ENCODE data around the gene SUSD4.
"Not testable (repeated sequence)": the region's sequence is repeated elsewhere in the genome, so short reads cannot be mapped to it uniquely, and the experiment has no call there.

Gene SUSD4, protein sequence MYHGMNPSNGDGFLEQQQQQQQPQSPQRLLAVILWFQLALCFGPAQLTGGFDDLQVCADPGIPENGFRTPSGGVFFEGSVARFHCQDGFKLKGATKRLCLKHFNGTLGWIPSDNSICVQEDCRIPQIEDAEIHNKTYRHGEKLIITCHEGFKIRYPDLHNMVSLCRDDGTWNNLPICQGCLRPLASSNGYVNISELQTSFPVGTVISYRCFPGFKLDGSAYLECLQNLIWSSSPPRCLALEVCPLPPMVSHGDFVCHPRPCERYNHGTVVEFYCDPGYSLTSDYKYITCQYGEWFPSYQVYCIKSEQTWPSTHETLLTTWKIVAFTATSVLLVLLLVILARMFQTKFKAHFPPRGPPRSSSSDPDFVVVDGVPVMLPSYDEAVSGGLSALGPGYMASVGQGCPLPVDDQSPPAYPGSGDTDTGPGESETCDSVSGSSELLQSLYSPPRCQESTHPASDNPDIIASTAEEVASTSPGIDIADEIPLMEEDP

DNA sequence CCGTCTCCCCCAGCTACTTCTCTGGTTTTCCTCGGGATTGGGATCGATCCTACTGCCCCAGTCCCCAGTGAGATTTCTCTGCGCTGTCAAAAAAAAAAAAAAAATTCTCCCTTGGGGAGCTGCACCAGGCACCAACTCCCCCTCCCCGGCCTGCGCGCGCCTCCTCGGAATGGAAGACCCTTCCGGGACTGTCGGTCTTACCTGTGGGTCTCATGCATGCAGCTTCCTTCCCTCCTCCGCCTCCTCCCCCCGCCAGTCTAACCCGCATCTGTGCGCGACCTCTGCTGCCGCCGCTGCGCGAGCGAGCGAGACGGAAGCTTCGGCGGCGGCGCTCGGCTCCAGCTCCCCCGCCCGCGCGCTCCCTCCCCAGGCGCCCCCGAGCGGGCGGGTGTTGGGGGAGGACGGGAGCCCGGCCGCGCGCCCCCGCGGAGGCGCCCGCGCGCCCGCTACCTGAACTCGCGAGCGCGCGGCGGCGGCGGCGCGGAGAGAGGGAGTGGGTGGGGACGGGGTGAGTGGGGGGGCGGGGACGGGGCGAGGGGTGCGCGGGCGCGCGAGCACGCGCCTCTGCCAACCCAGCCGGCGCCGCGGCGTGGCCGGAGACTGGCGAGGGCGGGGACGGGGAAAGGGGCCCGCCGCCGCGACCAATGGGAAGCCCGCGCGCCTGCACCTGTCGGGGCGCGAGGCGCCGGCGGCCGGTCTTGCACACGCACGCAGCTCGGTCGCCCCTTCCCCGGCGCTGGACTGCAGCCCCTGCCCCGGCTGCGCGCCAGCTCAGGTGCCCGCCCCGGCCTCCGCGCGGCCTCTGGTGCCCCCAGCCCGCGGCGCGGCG, at the start of gene SUSD4:
TSS of gene SUSD4 (minus strand) at position 321 of the 829 bp plus-strand sequence. CDS start 751 bp downstream, outside the sequence.
- peak within 1 kb of the TSS; percentile 44 for H3K4me3 ChIP-seq (ENCODE audit: low read length)
- TF ChIP-seq ZNF274 (IDR thresholded peaks at IDR 0.05; ENCODE audit: low read depth, low read length), result no peak

DNA sequence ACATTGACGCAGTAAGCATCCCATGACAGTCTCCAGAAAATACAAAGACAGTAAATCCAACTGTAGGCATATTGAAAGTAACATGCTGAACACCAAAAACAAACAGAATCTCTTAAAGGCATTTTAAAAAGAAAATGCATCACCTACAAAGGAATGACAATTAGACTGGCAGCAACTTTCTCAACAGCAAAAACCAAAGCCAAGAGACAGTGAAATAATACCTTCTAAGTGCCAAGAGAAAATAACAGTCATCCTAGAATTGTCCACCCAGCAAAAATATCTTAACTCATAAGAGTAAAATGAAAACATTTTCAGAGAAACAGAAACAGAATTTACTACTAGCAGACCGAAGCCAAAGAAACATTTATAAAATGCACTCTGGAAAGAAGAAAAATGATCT, 49.2 kb upstream of the SUSD4 start:
- no peak overlapping the region for H3K4me3 ChIP-seq (ENCODE audit: low read length)

DNA sequence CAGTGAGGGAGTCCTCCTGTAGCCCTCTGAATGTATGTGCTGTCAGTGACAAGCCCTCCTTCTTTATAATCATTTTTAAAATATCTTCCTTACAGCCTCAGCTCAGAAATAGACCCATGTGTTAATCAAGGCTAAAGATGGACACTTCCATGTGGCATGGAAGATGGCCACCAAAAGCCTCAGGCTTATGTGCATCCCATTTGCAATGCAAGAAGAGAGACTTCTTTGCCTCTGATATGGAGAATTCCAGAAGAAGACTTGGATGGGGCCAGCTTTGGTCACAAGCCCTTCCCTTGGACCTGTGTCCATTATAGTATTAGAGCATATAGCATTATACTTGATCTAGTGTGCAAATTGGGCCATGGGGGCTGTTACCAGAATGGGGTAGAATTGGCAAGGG, 47.7 kb upstream of the SUSD4 start:
- no peak overlapping the region for H3K4me3 ChIP-seq (ENCODE audit: low read length)
- no peak for TF ChIP-seq ZNF274 (IDR thresholded peaks at IDR 0.05; ENCODE audit: low read depth, low read length)

More for the DNA sequence above, 49.2 kb upstream of the SUSD4 start:
- TF ChIP-seq ZNF274 (IDR thresholded peaks at IDR 0.05; ENCODE audit: low read depth, low read length), result no peak

DNA sequence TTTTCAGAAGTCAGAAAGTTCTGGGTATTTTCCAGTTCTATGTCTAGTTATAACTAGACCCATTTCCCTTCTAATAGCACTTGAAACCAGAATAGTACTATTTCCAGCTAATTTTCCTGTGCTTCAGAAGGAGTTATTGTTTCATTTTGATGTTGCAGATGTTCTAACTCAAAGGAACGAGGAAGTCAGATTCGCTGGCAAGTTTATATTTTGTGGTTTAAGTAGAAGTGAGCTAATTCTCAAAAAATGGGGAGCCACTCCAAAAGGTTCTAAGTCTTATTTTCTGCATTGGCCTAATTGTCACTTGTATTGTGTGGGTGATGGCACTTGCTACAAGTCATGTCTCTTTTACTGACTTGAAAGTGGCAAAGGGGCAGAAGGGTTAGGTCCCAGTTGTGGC, 47.3 kb upstream of the SUSD4 start:
- no peak for TF ChIP-seq ZNF274 (IDR thresholded peaks at IDR 0.05; ENCODE audit: low read depth, low read length)
- no peak overlapping the region for H3K4me3 ChIP-seq (ENCODE audit: low read length)

DNA sequence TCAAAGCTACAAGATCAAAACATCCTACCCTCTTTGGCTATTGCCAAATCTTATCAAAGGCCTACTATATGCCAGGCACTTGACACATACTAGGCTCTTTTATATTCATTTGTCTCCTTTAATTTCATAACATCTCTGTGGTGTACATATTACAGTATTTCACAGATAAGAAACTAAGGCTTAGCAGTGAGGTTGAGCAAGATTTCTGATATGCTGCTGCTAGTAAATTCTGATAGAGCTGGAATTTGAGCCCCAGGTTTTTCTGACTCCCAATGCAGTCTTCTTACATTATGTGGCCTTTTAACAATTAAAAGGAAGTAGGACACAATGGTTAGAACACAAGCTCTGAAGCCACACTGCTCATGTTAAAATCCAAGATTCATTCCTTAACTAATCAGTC, 46.1 kb upstream of the SUSD4 start:
- no peak for TF ChIP-seq ZNF274 (IDR thresholded peaks at IDR 0.05; ENCODE audit: low read depth, low read length)
- no peak overlapping the region for H3K4me3 ChIP-seq (ENCODE audit: low read length)

DNA sequence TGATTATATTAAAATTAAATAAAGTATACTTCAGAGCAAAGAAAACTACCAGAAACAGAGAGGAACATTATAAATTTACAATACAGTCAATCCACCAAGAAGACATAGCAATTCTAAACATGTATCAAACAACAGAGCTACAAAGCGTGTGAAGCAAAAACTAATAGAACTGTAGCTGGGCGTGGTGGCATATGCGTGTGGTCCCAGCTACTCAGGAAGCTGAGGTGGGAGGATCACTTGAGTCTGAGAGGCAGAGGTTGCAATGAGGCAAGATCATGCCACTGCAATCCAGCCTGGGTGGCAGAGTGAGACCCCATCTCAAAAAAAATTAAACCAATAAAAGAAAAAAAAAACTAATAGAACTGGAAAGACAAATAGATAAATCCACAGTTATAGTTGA, 41.5 kb upstream of the SUSD4 start:
- no peak for TF ChIP-seq ZNF274 (IDR thresholded peaks at IDR 0.05; ENCODE audit: low read depth, low read length)
- no peak overlapping the region for H3K4me3 ChIP-seq (ENCODE audit: low read length)

DNA sequence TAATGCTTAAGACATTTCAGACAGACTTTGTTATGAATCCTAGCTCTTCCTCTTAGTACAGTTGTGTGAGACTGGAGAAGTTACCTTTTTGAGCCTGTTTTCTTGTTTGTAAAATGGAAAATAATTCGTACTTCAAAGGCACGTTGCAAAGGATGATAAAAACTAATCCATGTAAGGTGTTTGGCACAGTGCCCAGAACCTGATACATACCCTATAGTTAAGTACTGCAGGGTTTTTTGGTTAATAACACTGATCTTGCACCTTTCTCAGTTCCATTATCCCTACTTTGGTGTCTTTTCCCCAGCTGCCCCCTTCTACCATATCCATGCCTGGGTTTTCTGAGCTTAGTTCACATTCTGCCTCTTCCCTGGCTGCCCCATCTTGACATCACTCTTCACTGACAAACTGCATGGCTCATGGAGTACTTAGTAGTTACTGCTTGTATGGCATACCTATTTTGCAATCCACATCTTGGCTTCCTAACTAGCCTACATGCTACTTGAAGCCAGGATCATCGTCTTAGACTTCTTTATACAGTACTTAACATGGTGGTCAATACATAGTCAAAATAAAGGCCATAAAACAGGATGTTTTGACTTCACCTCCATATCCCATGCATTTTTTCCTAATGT, 39.3 kb upstream of the SUSD4 start:
- H3K4me3 ChIP-seq (ENCODE audit: low read length), result no peak overlapping the region
- TF ChIP-seq ZNF274 (IDR thresholded peaks at IDR 0.05; ENCODE audit: low read depth, low read length), result no peak

DNA sequence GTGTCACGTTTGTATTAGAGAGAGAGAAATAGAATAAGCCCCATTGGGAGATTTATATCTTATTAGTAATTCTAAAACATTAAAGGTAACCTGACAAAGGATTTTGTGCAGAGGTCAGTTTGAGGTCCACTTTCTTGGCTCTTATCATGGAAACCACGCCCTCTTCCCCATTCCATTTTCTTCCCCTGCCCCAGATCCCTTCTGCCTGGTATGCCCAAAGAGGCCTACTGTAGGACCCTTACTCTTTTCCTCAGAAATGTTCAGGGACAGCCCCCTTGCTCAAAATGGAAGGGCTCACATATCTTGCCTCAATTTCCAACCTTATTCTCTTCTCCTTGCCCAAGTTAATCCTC, 38.8 kb upstream of the SUSD4 start:
- H3K4me3 ChIP-seq (ENCODE audit: low read length), result no peak overlapping the region
- no peak for TF ChIP-seq ZNF274 (IDR thresholded peaks at IDR 0.05; ENCODE audit: low read depth, low read length)

DNA sequence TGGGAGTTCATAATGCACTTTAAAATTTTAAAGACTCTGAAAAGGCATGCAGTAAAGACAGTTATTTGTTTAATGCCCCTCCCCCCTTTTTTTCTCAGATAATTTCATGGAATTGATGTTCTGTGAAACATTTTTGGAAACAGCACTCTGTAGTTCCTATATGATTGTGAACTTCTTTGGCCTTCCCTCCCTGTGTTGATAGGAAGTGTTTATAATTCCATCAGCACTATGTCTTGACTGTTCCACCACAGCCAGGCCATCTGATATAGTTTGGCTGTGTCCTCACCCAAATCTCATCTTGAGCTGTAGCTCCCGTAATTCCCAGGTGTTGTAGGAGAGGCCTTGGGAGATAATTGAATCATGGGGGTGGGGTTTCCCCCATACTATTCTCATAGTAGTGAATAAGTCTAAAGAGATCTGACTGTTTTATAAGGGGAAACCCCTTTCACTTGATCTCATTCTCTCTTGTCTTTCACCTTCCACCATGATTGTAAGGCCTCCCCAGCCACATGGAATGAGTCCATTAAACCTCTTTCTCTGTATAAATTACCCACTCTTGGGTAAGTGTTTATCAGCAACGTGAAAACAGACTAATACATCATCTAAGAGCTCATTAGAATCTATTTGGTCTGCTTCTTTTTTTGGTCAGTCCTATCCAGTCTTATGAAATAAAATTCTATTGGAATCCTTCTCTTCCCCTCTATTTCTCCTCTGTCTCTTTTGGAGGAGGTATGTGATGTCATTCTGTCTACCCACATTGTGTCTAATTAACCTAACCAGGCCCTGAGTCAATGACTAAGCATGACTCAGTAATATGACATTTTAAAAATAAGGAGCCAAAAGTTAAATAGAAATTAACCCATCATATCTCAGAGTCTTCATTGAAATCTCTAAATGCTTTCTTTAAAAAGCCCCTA, 38.2 kb upstream of the SUSD4 start:
- TF ChIP-seq ZNF274 (IDR thresholded peaks at IDR 0.05; ENCODE audit: low read depth, low read length), result no peak
- no peak overlapping the region for H3K4me3 ChIP-seq (ENCODE audit: low read length)

DNA sequence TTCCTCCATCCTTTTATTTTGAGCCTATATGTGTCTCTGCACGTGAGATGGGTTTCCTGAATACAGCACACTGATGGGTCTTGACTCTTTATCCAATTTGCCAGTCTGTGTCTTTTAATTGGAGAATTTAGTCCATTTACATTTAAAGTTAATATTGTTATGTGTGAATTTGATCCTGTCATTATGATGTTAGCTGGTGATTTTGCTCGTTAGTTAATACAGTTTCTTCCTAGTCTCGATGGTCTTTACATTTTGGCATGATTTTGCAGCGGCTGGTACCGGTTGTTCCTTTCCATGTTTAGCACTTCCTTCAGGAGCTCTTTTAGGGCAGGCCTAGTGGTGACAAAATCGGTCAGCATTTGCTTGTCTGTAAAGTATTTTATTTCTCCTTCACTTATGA, 35.4 kb upstream of the SUSD4 start:
- not testable (repeated sequence) for H3K4me3 ChIP-seq (ENCODE audit: low read length)

DNA sequence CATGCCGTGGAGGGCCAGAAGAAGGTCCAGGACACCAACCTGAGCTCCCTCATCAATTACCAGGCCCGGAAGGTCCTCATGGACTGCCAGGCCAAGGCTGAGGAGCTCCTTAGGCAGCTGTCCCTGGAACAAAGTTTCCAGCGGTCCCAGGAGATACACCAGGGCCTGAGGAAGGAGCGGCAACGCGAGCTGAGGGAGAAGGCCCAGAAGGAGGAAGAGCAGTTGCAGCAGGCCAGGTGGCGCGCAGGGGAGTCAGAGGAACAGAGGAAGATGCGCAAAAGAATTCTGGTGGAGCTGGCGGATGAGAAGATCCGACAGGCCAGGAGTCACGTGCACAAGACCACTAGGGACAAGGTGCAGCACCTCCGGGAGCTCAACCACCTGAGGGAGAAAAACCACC, 30.7 kb upstream of the SUSD4 start:
- H3K4me3 ChIP-seq (ENCODE audit: low read length), result no peak overlapping the region
- TF ChIP-seq ZNF274 (IDR thresholded peaks at IDR 0.05; ENCODE audit: low read depth, low read length), result no peak

DNA sequence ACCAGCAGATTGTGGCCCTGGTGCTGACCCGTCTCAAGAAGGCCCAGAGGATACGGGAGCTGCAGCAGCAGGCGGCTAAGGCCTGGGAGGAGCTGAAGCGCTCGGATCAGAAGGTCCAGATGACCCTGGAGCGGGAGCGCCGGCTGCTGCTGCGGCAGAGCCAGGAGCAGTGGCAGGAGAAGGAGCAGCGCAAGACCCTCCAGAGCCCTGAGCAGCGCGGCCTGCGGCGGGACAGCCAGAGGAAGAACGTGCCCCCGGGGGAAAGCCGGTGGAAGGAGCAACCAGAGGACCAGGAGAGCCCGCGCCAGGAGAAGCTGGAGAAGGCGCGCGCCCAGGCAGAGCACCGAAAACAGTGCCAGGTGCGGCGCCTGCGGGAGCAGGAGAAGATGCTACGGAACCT, 30.3 kb upstream of the SUSD4 start:
- TF ChIP-seq ZNF274 (IDR thresholded peaks at IDR 0.05; ENCODE audit: low read depth, low read length), result no peak

DNA sequence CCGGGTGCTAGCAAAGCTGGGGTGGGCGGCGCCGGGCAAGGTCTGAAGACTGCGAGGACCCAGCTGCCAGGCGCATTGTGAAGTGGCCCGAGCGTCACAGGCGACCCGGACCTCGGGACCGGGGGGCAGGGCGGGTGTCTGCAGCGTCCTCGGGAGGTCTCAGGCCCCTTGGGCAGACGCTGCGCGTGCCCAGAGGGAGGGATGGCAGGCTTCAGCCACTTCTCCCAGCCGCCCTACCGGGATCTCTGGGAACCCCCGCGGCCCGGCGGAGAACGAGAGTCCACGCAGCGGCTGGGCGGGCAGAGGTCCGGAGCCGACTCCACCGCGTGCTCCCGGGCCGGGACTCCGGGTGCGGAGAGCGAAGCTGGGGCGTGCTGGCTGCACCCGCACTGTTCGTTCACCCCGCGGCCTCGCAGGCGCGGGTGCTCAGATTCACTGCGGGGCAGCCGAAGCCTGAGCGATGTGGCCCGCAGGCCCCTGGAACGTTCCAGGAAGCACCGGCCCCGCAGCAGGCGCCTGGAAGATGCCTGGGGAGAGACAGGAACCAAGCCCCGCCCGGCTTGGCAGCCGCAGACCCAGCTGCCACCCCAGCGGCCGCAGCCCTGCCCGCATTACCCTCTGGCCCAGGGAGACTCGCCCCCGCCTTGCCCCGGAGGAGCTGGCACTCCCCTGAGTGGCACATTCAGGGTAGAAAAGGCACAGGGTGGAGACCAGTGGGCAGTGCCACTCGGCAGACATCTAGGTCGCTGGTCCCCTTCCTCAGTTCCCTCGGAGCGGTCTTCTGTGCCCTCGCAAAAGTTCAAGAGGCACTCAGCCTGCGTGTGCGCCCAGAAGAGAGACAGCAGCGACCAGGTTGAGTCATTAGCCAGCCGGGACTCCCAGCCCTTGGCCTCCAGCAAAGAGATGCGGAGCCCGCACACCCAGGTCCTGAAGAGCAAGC, 29.6 kb upstream of the SUSD4 start, which contains the start of gene CCDC185:
TSS of gene CCDC185 (plus strand) at position 141 of the 940 bp plus-strand sequence. CDS start at position 202, 61 bp downstream.
- H3K4me3 ChIP-seq (ENCODE audit: low read length), result no peak within 1 kb of the TSS
- TF ChIP-seq ZNF274 (IDR thresholded peaks at IDR 0.05; ENCODE audit: low read depth, low read length), result no peak

More for the DNA sequence above, 30.3 kb upstream of the SUSD4 start:
- no peak overlapping the region for H3K4me3 ChIP-seq (ENCODE audit: low read length)

Data from GM08714 (cell line).